ENCODE measurements around the gene HCAR3. TPM values are rescaled to one million over a fixed set of nuclear protein-coding genes. Genes with fewer than 3 reads are reported as not detected.
"Not testable (repeated sequence)": the region's sequence is repeated elsewhere in the genome, so short reads cannot be mapped to it uniquely, and the experiment has no call there.

The HCAR3 gene
- total and polyA plus RNA-seq, 2 experiments from 2014 or later = not detected

GRCh38 chr12:122713491-122714188 is 3.0 kb downstream of the HCAR3 start:
- H3K27me3 ChIP-seq (ENCODE audit: insufficient read depth); H3K4me1 Mint-ChIP-seq; ATAC-seq; H3K36me3 Mint-ChIP-seq (ENCODE audit: low read depth); DNase-seq (ENCODE audit: low spot score); H2AFZ ChIP-seq; H3K27ac Mint-ChIP-seq; H4K20me1 ChIP-seq (replicated peaks; ENCODE audit: insufficient read depth); H3K27ac ChIP-seq (ENCODE audit: low read depth); H3K4me1 ChIP-seq (ENCODE audit: insufficient read depth); H3K27me3 Mint-ChIP-seq (ENCODE audit: insufficient read depth, low read depth, poor library complexity); H3K4me3 ChIP-seq; H3K4me3 Mint-ChIP-seq; H3K9me3 Mint-ChIP-seq; H3K9me2 ChIP-seq (ENCODE audit: insufficient read depth); H3F3A ChIP-seq (replicated peaks; ENCODE audit: low read depth); H3K79me2 ChIP-seq (replicated peaks; ENCODE audit: insufficient read depth); H3K36me3 ChIP-seq (ENCODE audit: insufficient read depth); H3K4me2 ChIP-seq: not testable (repeated sequence)

- H3K27me3 Mint-ChIP-seq (ENCODE audit: insufficient read depth, low read depth, poor library complexity); H3K9me2 ChIP-seq (ENCODE audit: insufficient read depth); H3K27ac ChIP-seq (ENCODE audit: low read depth); H3K36me3 ChIP-seq (ENCODE audit: insufficient read depth); H3K27me3 ChIP-seq (ENCODE audit: insufficient read depth); ATAC-seq; H3K27ac Mint-ChIP-seq; H3F3A ChIP-seq (replicated peaks; ENCODE audit: low read depth); H3K36me3 Mint-ChIP-seq (ENCODE audit: low read depth); H3K9me3 Mint-ChIP-seq; H3K4me1 ChIP-seq (ENCODE audit: insufficient read depth); H4K20me1 ChIP-seq (replicated peaks; ENCODE audit: insufficient read depth); H3K4me1 Mint-ChIP-seq; H3K79me2 ChIP-seq (replicated peaks; ENCODE audit: insufficient read depth); H3K4me3 Mint-ChIP-seq; DNase-seq (ENCODE audit: low spot score); H2AFZ ChIP-seq; H3K4me2 ChIP-seq; H3K4me3 ChIP-seq: not testable (repeated sequence)
These were observed 5.3 kb downstream of the HCAR3 start for GRCh38 chr12:122711266-122711665.

DNA sequence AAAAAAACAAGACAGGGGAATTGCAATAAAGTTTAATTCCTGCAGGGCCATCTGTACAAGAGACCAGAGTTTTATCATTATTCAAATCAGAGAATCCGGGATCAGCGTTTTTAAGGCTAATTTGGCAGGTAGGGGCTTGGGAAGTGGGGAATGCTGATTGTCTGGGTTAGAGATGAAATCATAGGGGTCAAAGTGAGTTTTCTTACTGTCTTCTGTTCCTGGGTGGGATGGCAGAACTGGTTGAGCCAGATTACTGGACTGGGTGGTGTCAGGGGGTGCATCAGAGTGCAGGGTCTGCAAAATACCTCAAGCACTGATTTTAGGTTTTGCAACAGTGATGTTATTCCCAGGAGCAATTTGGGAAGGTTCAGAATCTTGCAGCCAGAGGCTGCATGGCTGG is 6.3 kb downstream of the HCAR3 start:
- H3K4me3 ChIP-seq; H3K4me1 Mint-ChIP-seq; H3K27ac ChIP-seq (ENCODE audit: low read depth); H3K9me3 Mint-ChIP-seq; H3K27me3 ChIP-seq (ENCODE audit: insufficient read depth); H3K27ac Mint-ChIP-seq; H3K4me1 ChIP-seq (ENCODE audit: insufficient read depth); H3K36me3 Mint-ChIP-seq (ENCODE audit: low read depth); H4K20me1 ChIP-seq (replicated peaks; ENCODE audit: insufficient read depth); H2AFZ ChIP-seq; H3K9me2 ChIP-seq (ENCODE audit: insufficient read depth); H3K4me2 ChIP-seq; H3K79me2 ChIP-seq (replicated peaks; ENCODE audit: insufficient read depth); H3K4me3 Mint-ChIP-seq; H3K27me3 Mint-ChIP-seq (ENCODE audit: insufficient read depth, low read depth, poor library complexity); H3K36me3 ChIP-seq (ENCODE audit: insufficient read depth); DNase-seq (ENCODE audit: low spot score); ATAC-seq; H3F3A ChIP-seq (replicated peaks; ENCODE audit: low read depth): not testable (repeated sequence)

- H3F3A ChIP-seq (replicated peaks; ENCODE audit: low read depth); H3K27ac Mint-ChIP-seq; H3K27me3 Mint-ChIP-seq (ENCODE audit: insufficient read depth, low read depth, poor library complexity); H3K27me3 ChIP-seq (ENCODE audit: insufficient read depth); H3K4me3 Mint-ChIP-seq; DNase-seq (ENCODE audit: low spot score); H3K4me1 Mint-ChIP-seq; H4K20me1 ChIP-seq (replicated peaks; ENCODE audit: insufficient read depth); H3K9me2 ChIP-seq (ENCODE audit: insufficient read depth); H2AFZ ChIP-seq; H3K4me3 ChIP-seq; H3K4me2 ChIP-seq; H3K79me2 ChIP-seq (replicated peaks; ENCODE audit: insufficient read depth); H3K36me3 ChIP-seq (ENCODE audit: insufficient read depth); H3K27ac ChIP-seq (ENCODE audit: low read depth); ATAC-seq; H3K9me3 Mint-ChIP-seq; H3K36me3 Mint-ChIP-seq (ENCODE audit: low read depth); H3K4me1 ChIP-seq (ENCODE audit: insufficient read depth): not testable (repeated sequence)
These were observed 7.3 kb downstream of the HCAR3 start for GRCh38 chr12:122709287-122709686.

- H3K9me3 Mint-ChIP-seq; H3K4me2 ChIP-seq; H3K27ac Mint-ChIP-seq; ATAC-seq; H3K9me2 ChIP-seq (ENCODE audit: insufficient read depth); H3K27me3 ChIP-seq (ENCODE audit: insufficient read depth); H4K20me1 ChIP-seq (replicated peaks; ENCODE audit: insufficient read depth); H3K4me1 Mint-ChIP-seq; H3K4me1 ChIP-seq (ENCODE audit: insufficient read depth); H2AFZ ChIP-seq; H3K36me3 Mint-ChIP-seq (ENCODE audit: low read depth); DNase-seq (ENCODE audit: low spot score); H3K79me2 ChIP-seq (replicated peaks; ENCODE audit: insufficient read depth); H3K36me3 ChIP-seq (ENCODE audit: insufficient read depth); H3F3A ChIP-seq (replicated peaks; ENCODE audit: low read depth); H3K4me3 ChIP-seq; H3K4me3 Mint-ChIP-seq; H3K27me3 Mint-ChIP-seq (ENCODE audit: insufficient read depth, low read depth, poor library complexity); H3K27ac ChIP-seq (ENCODE audit: low read depth): not testable (repeated sequence)
These were observed 12.8 kb downstream of the HCAR3 start for GRCh38 chr12:122703841-122704240.

GRCh38 chr12:122702890-122703611 is 13.6 kb downstream of the HCAR3 start, which contains the start of gene HCAR2:
Gene HCAR2 (minus strand): TSS chr12:122703357. CDS start chr12:122703283, 74 bp downstream.
- DNase-seq (ENCODE audit: low spot score); H3K9me2 ChIP-seq (ENCODE audit: insufficient read depth); H3K4me1 Mint-ChIP-seq; H3K27me3 ChIP-seq (ENCODE audit: insufficient read depth); H3K36me3 ChIP-seq (ENCODE audit: insufficient read depth); H3K27ac ChIP-seq (ENCODE audit: low read depth); H3K4me3 Mint-ChIP-seq; H3K27ac Mint-ChIP-seq; H4K20me1 ChIP-seq (replicated peaks; ENCODE audit: insufficient read depth); H3K9me3 Mint-ChIP-seq; H3K79me2 ChIP-seq (replicated peaks; ENCODE audit: insufficient read depth); H3K36me3 Mint-ChIP-seq (ENCODE audit: low read depth); ATAC-seq; H3K4me3 ChIP-seq; H3K4me1 ChIP-seq (ENCODE audit: insufficient read depth); H3K4me2 ChIP-seq; H2AFZ ChIP-seq; H3K27me3 Mint-ChIP-seq (ENCODE audit: insufficient read depth, low read depth, poor library complexity); H3F3A ChIP-seq (replicated peaks; ENCODE audit: low read depth): not testable (repeated sequence)
